ENCODE measurements around the gene TMBIM6.

Gene TMBIM6

DNA sequence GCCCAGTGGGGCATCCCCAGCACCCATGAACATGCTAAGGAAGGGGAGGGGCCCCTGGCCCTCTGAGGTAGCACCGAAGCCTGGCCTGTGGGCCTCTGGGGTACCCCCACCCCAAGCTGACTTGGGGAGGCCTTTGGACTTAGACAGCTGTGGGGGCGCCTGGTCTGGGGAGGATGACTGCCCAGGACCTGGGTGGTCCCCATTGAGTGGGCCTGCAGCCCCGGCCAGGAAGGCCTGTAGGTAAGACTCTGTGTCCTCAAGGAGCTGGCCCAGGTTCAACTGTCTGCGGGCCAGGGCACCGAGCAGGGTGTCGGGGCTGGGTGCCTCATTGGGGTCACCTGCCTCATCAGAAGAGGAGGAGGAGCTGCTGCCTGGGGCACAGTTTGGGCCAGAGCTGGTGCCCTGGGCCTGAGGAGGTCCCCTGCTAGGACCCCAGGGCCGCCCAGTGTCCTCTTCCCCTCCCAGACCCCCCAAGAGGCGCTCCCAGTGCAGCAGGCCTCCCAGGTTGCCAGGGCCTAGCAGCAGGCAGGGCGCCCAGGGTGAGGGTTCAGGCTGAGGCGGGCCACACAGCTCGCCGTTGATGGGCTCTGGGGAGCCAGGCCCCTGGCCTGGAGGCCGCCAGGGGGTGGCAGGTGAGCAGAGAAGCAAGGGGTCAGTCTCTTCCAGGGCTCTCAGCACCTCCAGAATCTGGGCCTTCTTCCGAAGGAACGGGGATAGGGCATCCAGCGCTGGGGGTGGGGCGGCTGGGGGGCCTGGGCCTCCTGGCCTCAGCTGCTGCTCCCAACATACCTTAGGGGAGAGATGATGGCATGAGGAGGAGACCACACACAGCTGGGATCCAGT lies 55.5 kb downstream of the TMBIM6 start:
- H3K27ac ChIP-seq, result no peak overlapping the region
- no peak for TF ChIP-seq ZFX (IDR thresholded peaks at IDR 0.05)

DNA sequence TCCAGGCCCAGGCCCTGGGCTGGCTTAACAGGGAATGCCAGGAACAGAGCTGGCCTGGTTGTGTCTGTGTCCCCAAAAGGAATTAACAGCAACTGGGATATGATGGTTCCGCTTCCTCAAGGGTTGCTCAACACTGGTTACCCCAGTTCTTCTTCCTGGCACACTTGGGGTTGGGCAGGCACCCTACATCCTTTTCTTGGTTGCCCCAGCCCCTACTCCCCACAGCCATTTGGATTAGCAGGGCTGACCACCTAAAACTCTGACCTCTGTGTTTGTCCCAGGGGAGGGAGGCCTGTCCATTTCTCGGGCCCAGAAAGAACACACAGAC lies 56.1 kb downstream of the TMBIM6 start:
- TF ChIP-seq ZFX (IDR thresholded peaks at IDR 0.05), result no peak
- TF ChIP-seq, protein P1, sequence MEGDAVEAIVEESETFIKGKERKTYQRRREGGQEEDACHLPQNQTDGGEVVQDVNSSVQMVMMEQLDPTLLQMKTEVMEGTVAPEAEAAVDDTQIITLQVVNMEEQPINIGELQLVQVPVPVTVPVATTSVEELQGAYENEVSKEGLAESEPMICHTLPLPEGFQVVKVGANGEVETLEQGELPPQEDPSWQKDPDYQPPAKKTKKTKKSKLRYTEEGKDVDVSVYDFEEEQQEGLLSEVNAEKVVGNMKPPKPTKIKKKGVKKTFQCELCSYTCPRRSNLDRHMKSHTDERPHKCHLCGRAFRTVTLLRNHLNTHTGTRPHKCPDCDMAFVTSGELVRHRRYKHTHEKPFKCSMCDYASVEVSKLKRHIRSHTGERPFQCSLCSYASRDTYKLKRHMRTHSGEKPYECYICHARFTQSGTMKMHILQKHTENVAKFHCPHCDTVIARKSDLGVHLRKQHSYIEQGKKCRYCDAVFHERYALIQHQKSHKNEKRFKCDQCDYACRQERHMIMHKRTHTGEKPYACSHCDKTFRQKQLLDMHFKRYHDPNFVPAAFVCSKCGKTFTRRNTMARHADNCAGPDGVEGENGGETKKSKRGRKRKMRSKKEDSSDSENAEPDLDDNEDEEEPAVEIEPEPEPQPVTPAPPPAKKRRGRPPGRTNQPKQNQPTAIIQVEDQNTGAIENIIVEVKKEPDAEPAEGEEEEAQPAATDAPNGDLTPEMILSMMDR (conservative IDR thresholded peaks at IDR 0.05), result no peak
- no peak overlapping the region for H3K27ac ChIP-seq

DNA sequence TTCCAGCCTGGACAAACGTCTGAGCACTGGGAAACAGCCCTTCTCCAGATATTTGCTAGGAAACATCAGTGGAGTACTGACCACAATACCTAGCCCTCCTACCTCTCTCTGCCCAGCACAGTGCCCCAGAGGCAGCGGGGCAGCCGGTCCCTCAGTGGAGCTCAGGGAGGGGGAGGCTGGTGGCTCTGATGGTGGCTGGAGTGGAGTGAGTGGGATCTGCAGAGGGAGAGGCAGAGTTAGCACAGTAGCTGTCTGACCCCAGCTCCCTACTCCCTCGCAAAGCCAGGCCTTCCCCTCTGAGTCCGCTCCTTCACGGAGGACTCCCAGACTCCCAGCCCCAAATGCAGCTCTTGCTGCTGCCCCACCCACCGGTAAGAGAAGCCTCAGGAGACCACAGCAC lies 56.9 kb downstream of the TMBIM6 start:
- TF ChIP-seq ZFX (IDR thresholded peaks at IDR 0.05), result no peak
- TF ChIP-seq, protein P1 (conservative IDR thresholded peaks at IDR 0.05), result no peak
- H3K27ac ChIP-seq, result no peak overlapping the region

DNA sequence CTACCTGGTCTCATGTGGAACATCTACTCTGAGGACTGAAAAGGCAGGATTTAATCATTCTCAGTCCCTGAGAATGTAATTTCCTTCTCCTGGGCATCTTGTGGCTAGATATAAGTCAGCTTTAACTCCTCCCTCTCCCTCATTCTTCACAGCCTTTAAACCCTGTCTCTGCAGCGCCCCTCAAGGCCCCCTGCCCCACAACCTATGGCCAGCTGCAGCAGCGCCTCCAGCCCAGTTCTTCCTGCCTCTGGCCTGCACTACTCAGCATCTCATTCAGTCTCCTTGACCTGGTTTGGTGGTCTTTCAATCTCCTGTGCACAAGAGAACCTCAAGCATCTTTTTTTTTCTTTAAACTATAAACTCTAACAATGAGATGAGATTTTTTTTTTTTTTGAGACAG lies 57.6 kb downstream of the TMBIM6 start:
- TF ChIP-seq, protein P1 (conservative IDR thresholded peaks at IDR 0.05), result no peak
- TF ChIP-seq ZFX (IDR thresholded peaks at IDR 0.05), result no peak
- no peak overlapping the region for H3K27ac ChIP-seq

DNA sequence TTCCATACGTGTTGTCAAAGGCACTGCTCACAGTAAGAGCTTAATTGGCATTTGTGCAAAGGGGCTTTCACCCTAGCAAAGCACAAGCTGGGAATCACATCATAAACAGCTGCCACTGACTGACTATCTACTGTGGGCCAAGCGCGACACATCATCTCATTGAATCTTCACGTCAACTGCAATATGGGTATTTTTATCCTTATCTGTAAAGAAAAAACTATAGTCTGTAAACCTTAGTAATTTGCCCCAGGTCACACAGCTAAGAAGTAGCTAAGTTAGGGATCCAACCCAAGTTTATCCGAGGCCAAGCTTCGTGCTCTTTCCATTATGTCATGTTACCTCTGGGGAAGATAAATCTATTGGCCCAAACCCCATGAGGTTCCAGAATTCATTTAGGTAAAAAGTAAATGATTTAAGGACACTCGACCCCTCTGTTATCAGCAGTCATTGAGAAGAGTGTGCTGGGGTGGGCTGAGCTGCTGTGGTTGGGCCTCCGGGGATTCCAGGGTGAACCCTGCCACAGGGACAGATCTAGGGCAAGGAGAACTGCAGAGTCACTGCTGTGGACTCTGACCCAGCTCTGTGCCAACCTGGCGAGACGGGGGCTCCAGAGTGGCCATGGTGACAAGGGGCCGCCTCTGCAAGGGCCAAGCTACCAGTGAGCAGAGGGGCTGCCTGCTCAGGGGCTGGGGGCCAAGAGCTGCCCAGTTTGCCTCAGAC lies 59.2 kb downstream of the TMBIM6 start:
- H3K27ac ChIP-seq, result no peak overlapping the region
- TF ChIP-seq ZFX (IDR thresholded peaks at IDR 0.05), result no peak
- TF ChIP-seq, protein P1 (conservative IDR thresholded peaks at IDR 0.05), result no peak

DNA sequence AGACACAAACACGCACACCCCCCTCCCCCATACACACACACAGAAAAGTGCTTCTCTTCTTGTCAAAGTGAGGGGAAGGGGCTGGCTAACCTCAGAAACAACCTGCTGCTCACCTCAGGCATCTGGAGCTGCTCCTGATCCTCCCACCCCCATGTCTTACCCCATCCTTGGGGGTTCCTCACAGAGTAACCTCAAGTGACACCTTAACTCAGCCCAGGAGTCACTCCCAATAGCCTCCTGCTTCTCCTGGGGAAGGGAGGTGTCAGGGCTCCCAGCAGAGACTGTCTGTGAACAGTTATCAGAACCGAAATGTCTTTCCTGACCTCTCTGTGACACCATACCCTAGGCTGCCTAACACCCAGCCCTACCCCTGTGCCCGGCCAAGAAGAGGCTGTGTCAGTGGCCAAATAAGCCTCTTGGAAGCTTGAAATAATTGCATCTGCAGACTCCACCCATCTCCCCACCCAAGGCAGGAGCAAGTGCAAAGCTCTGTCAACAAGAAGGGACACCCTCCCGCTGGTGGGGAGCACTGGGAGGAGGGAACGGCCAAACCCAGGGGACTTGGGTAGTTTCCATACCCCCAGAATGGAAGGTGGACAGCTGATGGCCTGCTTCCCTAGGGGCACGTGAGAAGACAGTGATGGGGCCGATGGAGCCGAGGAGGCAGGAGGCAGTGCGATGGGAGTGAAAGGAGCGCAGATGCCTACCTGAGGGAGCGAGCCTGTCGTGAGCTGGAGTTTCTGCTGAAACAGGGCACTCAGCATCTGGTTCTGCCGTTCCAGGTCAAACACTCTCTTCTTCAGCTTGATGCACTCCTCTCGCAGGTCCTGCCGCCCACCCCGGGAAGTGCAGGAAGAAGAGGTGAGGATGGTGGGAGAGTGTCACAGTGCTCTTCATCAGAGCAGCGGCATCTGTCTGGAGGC lies 60.0 kb downstream of the TMBIM6 start:
- H3K27ac ChIP-seq, result no peak overlapping the region
- TF ChIP-seq ZFX (IDR thresholded peaks at IDR 0.05), result no peak
- TF ChIP-seq, protein P1 (conservative IDR thresholded peaks at IDR 0.05), result no peak

DNA sequence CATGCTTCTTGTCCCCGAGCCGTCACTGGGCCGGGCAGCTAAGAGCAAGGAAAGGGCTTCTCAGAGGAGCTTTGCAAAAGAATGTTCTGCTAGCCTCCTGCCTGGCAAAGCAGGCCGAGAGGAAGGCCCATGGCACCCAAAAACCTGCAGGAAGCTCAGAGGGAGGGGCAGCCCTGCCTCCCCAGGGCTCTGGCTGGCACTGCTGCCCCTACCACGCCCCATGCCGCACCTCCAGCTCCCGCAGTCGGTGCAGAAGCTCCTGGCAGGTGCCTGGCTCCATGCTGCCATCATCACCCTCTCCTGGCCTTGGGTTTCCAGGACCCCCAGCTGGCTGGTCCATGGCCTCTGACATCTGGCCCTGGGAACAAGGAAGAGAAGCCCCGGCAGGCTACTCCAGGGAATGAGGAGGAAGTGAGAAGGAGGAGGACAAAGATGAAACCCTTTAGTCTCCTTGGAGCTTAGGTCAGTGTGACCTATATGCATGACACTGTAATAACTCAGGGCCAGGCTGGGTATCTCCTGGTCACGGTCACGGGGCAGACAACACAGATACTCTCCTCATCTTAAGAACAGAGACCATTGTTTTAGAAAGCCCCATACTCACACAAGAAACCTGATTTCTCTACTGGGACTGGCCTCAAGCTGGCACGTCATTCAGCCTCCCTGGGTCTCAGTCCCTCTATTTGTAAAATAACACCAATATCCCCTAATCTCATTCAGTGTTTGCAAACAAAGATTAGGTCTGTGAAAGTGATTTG lies 62.5 kb downstream of the TMBIM6 start:
- TF ChIP-seq ZFX (IDR thresholded peaks at IDR 0.05), result no peak
- TF ChIP-seq, protein P1 (conservative IDR thresholded peaks at IDR 0.05), result no peak
- H3K27ac ChIP-seq, result no peak overlapping the region

Measured in C4-2B (cell line).